ENCODE measurements around the gene ZC3H10. TPM values are rescaled to one million over a fixed set of nuclear protein-coding genes. Genes with fewer than 3 reads are reported as not detected.

ZC3H10 gene
- total RNA-seq, 4 donors from 2014 or later, result 1.3 to 9.8 (median 4.2) TPM

DNA sequence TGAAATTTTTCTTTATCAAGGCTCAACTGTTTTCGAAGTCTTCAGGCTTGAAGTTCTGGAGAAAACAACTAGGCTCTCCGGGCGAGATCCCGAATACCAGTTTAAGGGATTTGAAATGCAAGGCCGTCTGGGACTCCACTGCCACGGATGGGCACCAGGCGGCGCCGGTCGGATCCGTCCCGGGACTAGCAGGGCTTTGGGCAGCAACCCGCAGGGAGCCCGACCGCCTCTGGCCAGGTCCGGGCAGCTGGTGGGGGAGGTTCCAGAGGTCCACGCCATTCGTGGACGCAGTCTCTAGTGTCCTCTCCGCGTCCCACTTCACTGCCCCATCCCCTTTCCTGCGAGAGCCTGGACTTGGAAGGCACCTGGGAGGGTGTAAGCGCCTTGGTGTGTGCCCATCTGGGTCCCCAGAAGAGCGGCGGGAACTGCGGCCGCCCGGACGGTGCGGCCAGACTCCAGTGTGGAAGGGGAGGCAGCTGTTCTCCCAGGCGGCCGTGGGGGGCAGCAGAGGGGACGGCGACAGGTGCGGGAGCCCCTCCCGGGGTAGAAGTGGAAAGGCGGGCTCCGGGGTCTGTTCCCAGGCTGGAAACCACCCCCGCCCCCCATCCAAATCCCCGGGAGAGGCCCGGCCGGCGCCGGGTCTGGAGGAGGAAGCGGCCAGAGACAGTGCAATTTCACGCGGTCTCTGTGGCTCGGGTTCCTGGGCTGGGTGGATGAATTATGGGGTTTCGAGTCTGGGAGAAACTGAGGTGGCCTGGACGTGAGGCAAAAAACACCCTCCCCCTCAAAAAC is 38.9 kb upstream of the ZC3H10 start:
- intact Hi-C loops (cut with DNase I; ENCODE audit: low total_unique reads), result no loop called here

DNA sequence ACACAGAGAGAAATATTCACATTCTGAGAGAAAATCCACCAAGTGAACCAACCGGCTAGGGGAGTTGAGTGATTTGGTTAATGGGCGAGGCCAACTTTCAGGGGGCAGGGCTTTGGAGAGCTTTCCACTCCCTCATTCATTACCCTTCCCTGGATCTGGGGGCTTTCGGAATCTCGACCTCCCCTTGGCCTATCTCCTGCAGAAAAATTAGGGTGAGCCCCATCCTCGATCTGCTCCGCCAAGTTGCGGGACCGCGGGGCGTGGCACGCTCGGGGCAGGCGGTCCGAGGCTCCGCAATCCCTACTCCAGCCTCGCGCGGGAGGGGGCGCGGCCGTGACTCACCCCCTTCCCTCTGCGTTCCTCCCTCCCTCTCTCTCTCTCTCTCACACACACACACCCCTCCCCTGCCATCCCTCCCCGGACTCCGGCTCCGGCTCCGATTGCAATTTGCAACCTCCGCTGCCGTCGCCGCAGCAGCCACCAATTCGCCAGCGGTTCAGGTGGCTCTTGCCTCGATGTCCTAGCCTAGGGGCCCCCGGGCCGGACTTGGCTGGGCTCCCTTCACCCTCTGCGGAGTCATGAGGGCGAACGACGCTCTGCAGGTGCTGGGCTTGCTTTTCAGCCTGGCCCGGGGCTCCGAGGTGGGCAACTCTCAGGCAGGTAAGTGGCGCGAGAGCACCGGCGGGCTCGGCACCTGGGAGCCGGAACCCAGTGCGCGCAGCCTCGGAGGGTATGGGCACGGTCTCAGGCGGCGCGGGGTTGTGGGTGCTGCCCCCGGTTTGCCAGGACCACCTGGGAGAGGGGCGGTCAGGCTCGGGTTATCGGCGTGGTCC is 38.1 kb upstream of the ZC3H10 start, which contains the start of gene ERBB3:
Gene ERBB3, plus strand, starts transcription at position 443 of the 833 bp plus-strand sequence. Its CDS starts 136 bp downstream, at position 579.
- intact Hi-C loops (cut with DNase I; ENCODE audit: low total_unique reads), result no loop called here
- H3K9me3 ChIP-seq, result no peaks in the 10 kb centered on the region
- TF ChIP-seq, protein P1, sequence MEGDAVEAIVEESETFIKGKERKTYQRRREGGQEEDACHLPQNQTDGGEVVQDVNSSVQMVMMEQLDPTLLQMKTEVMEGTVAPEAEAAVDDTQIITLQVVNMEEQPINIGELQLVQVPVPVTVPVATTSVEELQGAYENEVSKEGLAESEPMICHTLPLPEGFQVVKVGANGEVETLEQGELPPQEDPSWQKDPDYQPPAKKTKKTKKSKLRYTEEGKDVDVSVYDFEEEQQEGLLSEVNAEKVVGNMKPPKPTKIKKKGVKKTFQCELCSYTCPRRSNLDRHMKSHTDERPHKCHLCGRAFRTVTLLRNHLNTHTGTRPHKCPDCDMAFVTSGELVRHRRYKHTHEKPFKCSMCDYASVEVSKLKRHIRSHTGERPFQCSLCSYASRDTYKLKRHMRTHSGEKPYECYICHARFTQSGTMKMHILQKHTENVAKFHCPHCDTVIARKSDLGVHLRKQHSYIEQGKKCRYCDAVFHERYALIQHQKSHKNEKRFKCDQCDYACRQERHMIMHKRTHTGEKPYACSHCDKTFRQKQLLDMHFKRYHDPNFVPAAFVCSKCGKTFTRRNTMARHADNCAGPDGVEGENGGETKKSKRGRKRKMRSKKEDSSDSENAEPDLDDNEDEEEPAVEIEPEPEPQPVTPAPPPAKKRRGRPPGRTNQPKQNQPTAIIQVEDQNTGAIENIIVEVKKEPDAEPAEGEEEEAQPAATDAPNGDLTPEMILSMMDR (IDR thresholded peaks at IDR 0.05), result peak in 1 of 4 experiments; percentile 47
- TF ChIP-seq POLR2A (IDR thresholded peaks at IDR 0.05), result peak in 1 of 2 donors; percentile 33
- peak; percentile 76 to 77 for DNase-seq
- H3K4me1 ChIP-seq, result peaks cover 0 to 4% of the 10 kb centered on the region in 2 donors
- no peaks in the 10 kb centered on the region for H3K27me3 ChIP-seq
- H3K36me3 ChIP-seq, result no peaks in the 10 kb centered on the region
- H3K4me3 ChIP-seq, result peak within 1 kb of the TSS; percentile 45 to 46
- peak within 1 kb of the TSS; percentile 73 to 81 for H3K27ac ChIP-seq

More for the DNA sequence above, 38.9 kb upstream of the ZC3H10 start:
- TF ChIP-seq, protein P1 (IDR thresholded peaks at IDR 0.05), result peak; percentile 66 to 79 (median 71)
- TF ChIP-seq POLR2A (IDR thresholded peaks at IDR 0.05), result no peak
- H3K27me3 ChIP-seq, result no peaks in the 10 kb centered on the region
- no peaks in the 10 kb centered on the region for H3K36me3 ChIP-seq
- peak; percentile 82 to 83 for DNase-seq
- H3K4me1 ChIP-seq, result peaks cover 0 to 4% of the 10 kb centered on the region in 2 donors
- no peaks in the 10 kb centered on the region for H3K9me3 ChIP-seq
- H3K4me3 ChIP-seq, result peak overlapping the region; percentile 45 to 46
- peak overlapping the region; percentile 73 to 81 for H3K27ac ChIP-seq

DNA sequence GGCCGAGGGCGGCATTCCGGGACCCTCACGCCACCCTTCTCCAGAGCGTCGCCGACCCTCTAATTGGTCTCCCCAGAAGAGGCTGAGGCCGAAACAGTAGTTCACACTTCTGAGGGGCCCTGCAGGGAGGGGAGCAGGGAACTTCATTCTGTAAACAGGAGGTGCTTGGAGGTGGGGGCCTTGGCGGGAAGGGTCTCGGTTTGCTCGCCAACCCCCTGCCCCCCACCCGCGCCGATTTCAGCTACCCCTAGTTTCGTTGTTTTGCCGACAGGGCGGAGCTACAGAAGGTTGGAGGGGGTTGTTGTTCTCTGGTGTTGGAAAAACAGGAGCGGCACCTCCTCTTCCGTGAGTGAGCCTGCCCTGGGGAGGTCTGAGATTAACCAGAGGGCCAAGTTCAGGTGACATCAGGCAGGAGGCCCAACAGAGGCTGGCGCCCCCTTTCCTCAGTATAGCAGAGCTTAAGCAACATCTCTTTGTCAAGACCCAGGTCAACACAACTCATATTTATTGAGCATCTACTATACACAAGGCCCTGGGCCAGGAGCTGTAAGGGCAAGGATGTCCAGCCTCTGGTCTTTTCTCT is 37.4 kb upstream of the ZC3H10 start:
- peak overlapping the region; percentile 45 to 46 for H3K4me3 ChIP-seq
- intact Hi-C loops (cut with DNase I; ENCODE audit: low total_unique reads), result no loop called here
- no peak for DNase-seq

DNA sequence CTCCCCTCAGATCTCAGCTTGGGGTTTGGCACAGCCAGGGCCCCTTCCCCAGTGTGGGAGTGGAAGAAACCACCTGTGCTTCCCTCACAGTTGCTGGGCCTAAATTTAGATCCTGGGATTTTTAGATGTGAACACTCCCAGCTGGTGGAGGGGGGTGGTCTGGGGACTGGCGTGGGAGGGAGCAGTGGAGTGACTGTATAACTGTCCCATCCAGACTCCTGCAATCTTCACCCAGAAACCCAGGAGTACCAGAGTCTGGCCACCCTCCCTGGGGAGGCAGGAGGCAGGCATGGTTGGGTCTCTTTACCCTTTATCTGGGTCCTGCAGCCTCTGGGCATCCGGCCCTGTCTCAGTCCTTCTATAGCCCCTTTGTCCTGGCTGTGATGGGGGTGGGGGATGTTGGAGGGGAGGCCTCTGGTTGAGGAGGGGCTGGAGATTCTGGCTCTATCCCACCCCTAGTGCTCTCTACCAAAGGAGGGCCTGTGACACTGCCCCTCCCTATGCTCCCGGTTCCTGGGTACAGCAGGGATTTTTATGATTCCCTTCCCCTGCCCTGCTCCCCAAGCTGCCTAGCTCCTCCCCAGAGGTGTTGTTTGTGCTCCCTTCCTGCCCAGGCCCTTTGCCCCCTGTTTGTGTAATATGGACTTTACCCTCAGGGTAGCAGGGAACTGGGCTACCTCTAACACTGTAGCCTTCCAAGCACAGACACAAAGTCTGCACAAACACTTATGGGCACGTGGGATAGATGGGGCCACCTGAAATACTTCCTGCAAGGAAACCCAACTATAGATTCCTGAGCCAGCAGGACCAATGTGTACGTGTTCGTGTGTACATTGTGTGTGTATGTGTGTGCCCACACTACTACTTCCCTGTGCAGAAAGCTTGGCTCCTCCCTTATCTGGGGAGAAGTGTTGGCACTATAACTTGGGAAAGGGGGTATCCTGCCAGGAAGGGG is 36.4 kb upstream of the ZC3H10 start:
- no peaks in the 10 kb centered on the region for H3K9me3 ChIP-seq
- H3K36me3 ChIP-seq, result no peaks in the 10 kb centered on the region
- peaks cover 0 to 4% of the 10 kb centered on the region in 2 donors for H3K4me1 ChIP-seq
- no peak overlapping the region for H3K4me3 ChIP-seq
- DNase-seq, result no peak
- TF ChIP-seq, protein P1 (IDR thresholded peaks at IDR 0.05), result no peak
- TF ChIP-seq POLR2A (IDR thresholded peaks at IDR 0.05), result no peak
- intact Hi-C loops (cut with DNase I; ENCODE audit: low total_unique reads), result no loop called here
- H3K27me3 ChIP-seq, result no peaks in the 10 kb centered on the region
- no peak overlapping the region for H3K27ac ChIP-seq

More for the DNA sequence above, 37.4 kb upstream of the ZC3H10 start:
- no peaks in the 10 kb centered on the region for H3K27me3 ChIP-seq
- no peaks in the 10 kb centered on the region for H3K9me3 ChIP-seq
- peaks cover 0 to 4% of the 10 kb centered on the region in 2 donors for H3K4me1 ChIP-seq
- no peaks in the 10 kb centered on the region for H3K36me3 ChIP-seq
- peak overlapping the region in 1 of 2 donors; percentile 49 for H3K27ac ChIP-seq
- TF ChIP-seq POLR2A (IDR thresholded peaks at IDR 0.05), result no peak

All from uterus (tissue), 4 donors.